ENCODE results near the gene NDUFC1. TPM values are rescaled to one million over a fixed set of nuclear protein-coding genes. Genes with fewer than 3 reads are reported as not detected.
A peak's percentile ranks its signal among the peaks of the same experiment; 100 is the strongest.
"Not testable (repeated sequence)": the region's sequence is repeated elsewhere in the genome, so short reads cannot be mapped to it uniquely, and the experiment has no call there.

The NDUFC1 gene
- total RNA-seq = 47.5 TPM

- Histone ChIP-seq H3K4me3 (ENCODE audit: low read length in 3 of 3) (peak within 1 kb of the TSS; percentile 95 to 100 (median 99)), H3K27me3 (ENCODE audit: control insufficient read depth in 3 of 3, insufficient read depth in 3 of 3, low read length in 3 of 3) (no peaks in the 10 kb centered on the region), H3K36me3 (ENCODE audit: control insufficient read depth in 3 of 3, insufficient read depth in 3 of 3, low read length in 3 of 3) (peaks cover 0 to 11% (median 0%) of the 10 kb centered on the region in 3 donors), H3K9ac (ENCODE audit: low read depth in 1 of 3, low read length in 3 of 3) (peak within 1 kb of the TSS; percentile 90 to 95 (median 93)), H3K4me1 (ENCODE audit: control insufficient read depth in 3 of 3, insufficient read depth in 3 of 3, low read length in 3 of 3) (peaks cover 11 to 34% (median 12%) of the 10 kb centered on the region in 3 donors), H3K9me3 (ENCODE audit: control insufficient read depth in 3 of 3, low read length in 3 of 3) (no peaks in the 10 kb centered on the region), H3K27ac (ENCODE audit: low read depth, low read length) (peak within 1 kb of the TSS; percentile 96)
Measured at GRCh38 chr4:139301821-139302611, at the start of gene NDUFC1. Gene NDUFC1 (minus strand): TSS chr4:139302477. CDS start chr4:139295798, 6,679 bp downstream.

GRCh38 chr4:139337612-139338011 is 35.3 kb upstream of the NDUFC1 start:
- Histone ChIP-seq H3K9ac (ENCODE audit: low read depth in 1 of 3, low read length in 3 of 3) (no peak overlapping the region), H3K9me3 (ENCODE audit: control insufficient read depth in 3 of 3, low read length in 3 of 3) (no peaks in the 10 kb centered on the region), H3K4me1 (ENCODE audit: control insufficient read depth in 3 of 3, insufficient read depth in 3 of 3, low read length in 3 of 3) (no peaks in the 10 kb centered on the region), H3K4me3 (ENCODE audit: low read length in 3 of 3) (no peak overlapping the region), H3K36me3 (ENCODE audit: control insufficient read depth in 3 of 3, insufficient read depth in 3 of 3, low read length in 3 of 3) (peaks cover 4 to 14% (median 6%) of the 10 kb centered on the region in 3 donors), H3K27ac (ENCODE audit: low read depth, low read length) (no peak overlapping the region), H3K27me3 (ENCODE audit: control insufficient read depth in 3 of 3, insufficient read depth in 3 of 3, low read length in 3 of 3) (no peaks in the 10 kb centered on the region)

DNA sequence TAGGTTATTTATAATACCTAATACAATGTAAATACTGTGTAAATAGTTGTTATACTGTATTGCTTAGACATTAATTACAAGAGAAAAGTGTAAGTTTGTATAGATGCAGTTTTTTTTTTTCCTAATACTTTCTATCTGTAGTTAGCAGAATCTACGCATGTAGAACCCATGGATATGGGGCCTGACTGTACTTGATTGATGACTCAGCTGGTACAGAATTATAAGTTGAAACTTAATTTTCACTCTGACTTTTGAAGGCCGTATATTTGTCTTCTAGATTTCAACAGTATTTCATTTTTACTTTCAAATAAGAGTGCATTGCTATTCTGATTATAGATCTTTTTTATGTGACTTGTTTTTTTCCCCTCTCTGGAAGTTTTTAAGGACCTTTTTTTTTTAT is 30.8 kb upstream of the NDUFC1 start:
- peaks cover 1 to 7% (median 2%) of the 10 kb centered on the region in 3 donors for H3K36me3 ChIP-seq (ENCODE audit: control insufficient read depth in 3 of 3, insufficient read depth in 3 of 3, low read length in 3 of 3)
- no peak overlapping the region for H3K4me3 ChIP-seq (ENCODE audit: low read length in 3 of 3)
- H3K9me3 ChIP-seq (ENCODE audit: control insufficient read depth in 3 of 3, low read length in 3 of 3) = no peaks in the 10 kb centered on the region
- H3K9ac ChIP-seq (ENCODE audit: low read depth in 1 of 3, low read length in 3 of 3) = no peak overlapping the region
- no peak overlapping the region for H3K27ac ChIP-seq (ENCODE audit: low read depth, low read length)
- no peaks in the 10 kb centered on the region for H3K27me3 ChIP-seq (ENCODE audit: control insufficient read depth in 3 of 3, insufficient read depth in 3 of 3, low read length in 3 of 3)
- no peaks in the 10 kb centered on the region for H3K4me1 ChIP-seq (ENCODE audit: control insufficient read depth in 3 of 3, insufficient read depth in 3 of 3, low read length in 3 of 3)

GRCh38 chr4:139331185-139331584 is 28.9 kb upstream of the NDUFC1 start:
- Histone ChIP-seq H3K9me3 (ENCODE audit: control insufficient read depth in 3 of 3, low read length in 3 of 3) (no peaks in the 10 kb centered on the region), H3K4me3 (ENCODE audit: low read length in 3 of 3) (no peak overlapping the region), H3K9ac (ENCODE audit: low read depth in 1 of 3, low read length in 3 of 3) (no peak overlapping the region), H3K27ac (ENCODE audit: low read depth, low read length) (no peak overlapping the region), H3K4me1 (ENCODE audit: control insufficient read depth in 3 of 3, insufficient read depth in 3 of 3, low read length in 3 of 3) (no peaks in the 10 kb centered on the region), H3K27me3 (ENCODE audit: control insufficient read depth in 3 of 3, insufficient read depth in 3 of 3, low read length in 3 of 3) (no peaks in the 10 kb centered on the region), H3K36me3 (ENCODE audit: control insufficient read depth in 3 of 3, insufficient read depth in 3 of 3, low read length in 3 of 3) (peaks cover 1 to 2% (median 2%) of the 10 kb centered on the region in 3 donors)

DNA sequence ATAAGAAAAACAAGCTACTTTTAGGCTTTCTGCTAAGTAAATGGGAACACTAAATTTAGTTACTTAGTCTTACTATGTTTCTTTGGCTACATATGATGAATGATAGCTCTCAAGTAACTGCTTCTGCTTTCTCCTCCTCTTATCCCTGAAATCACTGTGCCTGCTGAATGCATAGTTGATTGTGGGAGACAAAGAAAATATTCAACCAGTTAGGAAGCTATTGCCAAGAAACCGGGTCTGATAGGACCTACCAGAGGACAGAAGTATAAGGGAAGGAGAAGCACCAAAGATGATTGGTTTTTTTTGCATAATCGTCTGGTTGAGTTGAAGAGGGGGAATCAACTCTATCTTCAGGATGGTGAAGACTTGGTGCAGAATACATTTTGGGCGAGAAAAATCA is 28.0 kb upstream of the NDUFC1 start:
- H3K9ac ChIP-seq (ENCODE audit: low read depth in 1 of 3, low read length in 3 of 3) = no peak overlapping the region
- peaks cover 1 to 2% (median 2%) of the 10 kb centered on the region in 3 donors for H3K36me3 ChIP-seq (ENCODE audit: control insufficient read depth in 3 of 3, insufficient read depth in 3 of 3, low read length in 3 of 3)
- H3K4me3 ChIP-seq (ENCODE audit: low read length in 3 of 3) = no peak overlapping the region
- H3K27ac ChIP-seq (ENCODE audit: low read depth, low read length) = no peak overlapping the region
- H3K4me1 ChIP-seq (ENCODE audit: control insufficient read depth in 3 of 3, insufficient read depth in 3 of 3, low read length in 3 of 3) = no peaks in the 10 kb centered on the region
- H3K9me3 ChIP-seq (ENCODE audit: control insufficient read depth in 3 of 3, low read length in 3 of 3) = no peaks in the 10 kb centered on the region
- H3K27me3 ChIP-seq (ENCODE audit: control insufficient read depth in 3 of 3, insufficient read depth in 3 of 3, low read length in 3 of 3) = no peaks in the 10 kb centered on the region

DNA sequence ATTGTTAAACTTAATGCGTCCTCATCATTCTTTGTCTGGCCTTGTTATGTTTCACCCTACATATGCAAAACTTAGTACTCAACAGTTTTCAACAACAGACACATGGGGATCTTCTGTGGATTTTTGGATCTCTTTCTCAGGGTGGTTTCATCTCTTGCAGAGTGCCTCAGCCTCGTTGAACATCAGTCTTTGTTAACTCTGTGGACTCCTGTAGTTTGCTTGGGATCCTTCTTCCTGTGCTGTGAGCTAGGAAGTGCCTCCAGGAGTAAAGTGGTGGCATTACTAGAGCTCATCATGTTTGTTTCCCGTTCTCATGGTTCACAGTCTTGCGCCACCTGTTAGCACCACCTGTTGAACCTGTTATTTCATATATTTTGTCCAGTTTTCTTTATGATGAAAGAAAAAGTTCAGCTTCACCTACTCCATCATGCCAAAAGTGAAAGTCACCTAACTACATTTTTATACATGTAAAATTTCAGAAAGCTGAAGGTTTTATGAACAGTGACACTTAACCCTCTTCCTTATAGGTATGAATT is 27.5 kb upstream of the NDUFC1 start:
- Histone ChIP-seq H3K36me3 (ENCODE audit: control insufficient read depth in 3 of 3, insufficient read depth in 3 of 3, low read length in 3 of 3) (peaks cover 1 to 2% (median 2%) of the 10 kb centered on the region in 3 donors), H3K9me3 (ENCODE audit: control insufficient read depth in 3 of 3, low read length in 3 of 3) (no peaks in the 10 kb centered on the region), H3K4me3 (ENCODE audit: low read length in 3 of 3) (no peak overlapping the region), H3K9ac (ENCODE audit: low read depth in 1 of 3, low read length in 3 of 3) (no peak overlapping the region), H3K27me3 (ENCODE audit: control insufficient read depth in 3 of 3, insufficient read depth in 3 of 3, low read length in 3 of 3) (no peaks in the 10 kb centered on the region), H3K27ac (ENCODE audit: low read depth, low read length) (no peak overlapping the region), H3K4me1 (ENCODE audit: control insufficient read depth in 3 of 3, insufficient read depth in 3 of 3, low read length in 3 of 3) (no peaks in the 10 kb centered on the region)

DNA sequence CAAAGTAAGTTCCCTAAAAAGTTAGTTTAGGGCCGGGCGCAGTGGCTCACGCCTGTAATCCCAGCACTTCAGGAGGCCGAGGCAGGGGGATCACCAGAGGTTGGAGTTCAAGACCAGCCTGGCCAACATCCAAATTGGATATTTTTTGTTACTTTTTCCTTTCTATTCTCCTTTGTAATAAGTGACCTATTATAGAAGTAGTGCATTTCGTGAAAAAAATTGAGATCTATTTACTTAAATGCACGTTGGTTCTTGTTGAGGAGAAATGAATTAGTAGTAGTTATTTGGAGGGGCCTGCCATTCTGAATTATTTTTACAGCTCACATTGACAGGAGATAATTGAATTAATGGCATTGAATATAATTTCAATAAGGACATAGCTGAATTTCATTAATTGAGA is 22.3 kb upstream of the NDUFC1 start:
- H3K36me3 ChIP-seq (ENCODE audit: control insufficient read depth in 3 of 3, insufficient read depth in 3 of 3, low read length in 3 of 3) = peaks cover 1 to 2% (median 2%) of the 10 kb centered on the region in 3 donors

GRCh38 chr4:139322541-139322940 is 20.3 kb upstream of the NDUFC1 start:
- H3K27ac ChIP-seq (ENCODE audit: low read depth, low read length); H3K27me3 ChIP-seq (ENCODE audit: control insufficient read depth in 3 of 3, insufficient read depth in 3 of 3, low read length in 3 of 3); H3K4me1 ChIP-seq (ENCODE audit: control insufficient read depth in 3 of 3, insufficient read depth in 3 of 3, low read length in 3 of 3); H3K4me3 ChIP-seq (ENCODE audit: low read length in 3 of 3); H3K36me3 ChIP-seq (ENCODE audit: control insufficient read depth in 3 of 3, insufficient read depth in 3 of 3, low read length in 3 of 3); H3K9ac ChIP-seq (ENCODE audit: low read depth in 1 of 3, low read length in 3 of 3); H3K9me3 ChIP-seq (ENCODE audit: control insufficient read depth in 3 of 3, low read length in 3 of 3): not testable (repeated sequence)

More for the DNA sequence above, 22.3 kb upstream of the NDUFC1 start:
- no peaks in the 10 kb centered on the region for H3K9me3 ChIP-seq (ENCODE audit: control insufficient read depth in 3 of 3, low read length in 3 of 3)
- H3K4me3 ChIP-seq (ENCODE audit: low read length in 3 of 3) = no peak overlapping the region
- no peak overlapping the region for H3K27ac ChIP-seq (ENCODE audit: low read depth, low read length)
- H3K4me1 ChIP-seq (ENCODE audit: control insufficient read depth in 3 of 3, insufficient read depth in 3 of 3, low read length in 3 of 3) = peaks cover 0 to 4% (median 2%) of the 10 kb centered on the region in 3 donors
- no peaks in the 10 kb centered on the region for H3K27me3 ChIP-seq (ENCODE audit: control insufficient read depth in 3 of 3, insufficient read depth in 3 of 3, low read length in 3 of 3)
- H3K9ac ChIP-seq (ENCODE audit: low read depth in 1 of 3, low read length in 3 of 3) = no peak overlapping the region

DNA sequence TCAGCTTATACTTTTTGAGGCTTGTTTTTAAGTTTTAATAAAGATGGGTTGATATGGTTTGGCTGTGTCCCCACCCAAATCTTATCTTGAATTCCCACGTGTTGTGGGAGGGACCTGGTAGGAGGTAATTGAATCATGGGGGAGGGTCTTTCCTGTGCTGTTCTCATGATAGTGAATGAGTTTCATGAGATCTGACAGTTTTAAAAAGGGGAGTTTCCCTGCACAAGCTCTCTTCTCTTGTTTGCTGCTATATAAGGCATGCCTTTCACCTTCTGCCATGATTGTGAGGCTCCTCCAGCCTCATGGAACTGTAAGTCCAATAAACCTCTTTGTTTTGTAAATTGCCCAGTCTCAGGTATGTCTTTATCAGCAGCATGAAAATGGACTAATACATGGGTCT is 19.8 kb upstream of the NDUFC1 start:
- not testable (repeated sequence) for H3K27me3 ChIP-seq (ENCODE audit: control insufficient read depth in 3 of 3, insufficient read depth in 3 of 3, low read length in 3 of 3); H3K27ac ChIP-seq (ENCODE audit: low read depth, low read length); H3K9ac ChIP-seq (ENCODE audit: low read depth in 1 of 3, low read length in 3 of 3); H3K9me3 ChIP-seq (ENCODE audit: control insufficient read depth in 3 of 3, low read length in 3 of 3); H3K36me3 ChIP-seq (ENCODE audit: control insufficient read depth in 3 of 3, insufficient read depth in 3 of 3, low read length in 3 of 3); H3K4me3 ChIP-seq (ENCODE audit: low read length in 3 of 3); H3K4me1 ChIP-seq (ENCODE audit: control insufficient read depth in 3 of 3, insufficient read depth in 3 of 3, low read length in 3 of 3)

- Histone ChIP-seq H3K4me1 (ENCODE audit: control insufficient read depth in 3 of 3, insufficient read depth in 3 of 3, low read length in 3 of 3) (peaks cover 2 to 5% (median 4%) of the 10 kb centered on the region in 3 donors), H3K4me3 (ENCODE audit: low read length in 3 of 3) (no peak overlapping the region), H3K36me3 (ENCODE audit: control insufficient read depth in 3 of 3, insufficient read depth in 3 of 3, low read length in 3 of 3) (no peaks in the 10 kb centered on the region), H3K9me3 (ENCODE audit: control insufficient read depth in 3 of 3, low read length in 3 of 3) (no peaks in the 10 kb centered on the region), H3K27me3 (ENCODE audit: control insufficient read depth in 3 of 3, insufficient read depth in 3 of 3, low read length in 3 of 3) (no peaks in the 10 kb centered on the region), H3K9ac (ENCODE audit: low read depth in 1 of 3, low read length in 3 of 3) (no peak overlapping the region), H3K27ac (ENCODE audit: low read depth, low read length) (no peak overlapping the region)
Measured at GRCh38 chr4:139319571-139319970, 17.3 kb upstream of the NDUFC1 start.
